ENCODE measurements around the gene ZNF414.

GRCh38 chr19:8505680-8506401 lies 8.1 kb downstream of the ZNF414 start:
- TF ChIP-seq CTCF (IDR thresholded peaks at IDR 0.05; ENCODE audit: borderline replicate concordance, extremely low read depth, low read length, poor library complexity, severe bottlenecking) (peak; percentile 78), EZH2 (IDR thresholded peaks at IDR 0.05; ENCODE audit: borderline replicate concordance, low read depth, low read length, severe bottlenecking) (no peak)
